ENCODE data around the gene PRKD1.

The PRKD1 gene

GRCh38 chr14:29722831-29723230, 204.8 kb downstream of the PRKD1 start:
- TF ChIP-seq CTCF (IDR thresholded peaks at IDR 0.05; ENCODE audit: low read depth, low read length), result no peak
- TF ChIP-seq EZH2phosphoT487 (IDR thresholded peaks at IDR 0.05; ENCODE audit: low read depth), result no peak
- H3K9me3 ChIP-seq (ENCODE audit: insufficient read depth, low read length), result no peaks in the 10 kb centered on the region
- no peaks in the 10 kb centered on the region for H3K27me3 ChIP-seq (ENCODE audit: low read depth, low read length)
- no peak overlapping the region for H3K4me3 ChIP-seq (ENCODE audit: low read length)
- no peaks in the 10 kb centered on the region for H3K79me2 ChIP-seq (ENCODE audit: low read length)
- no peak overlapping the region for H2AFZ ChIP-seq (ENCODE audit: low read depth, low read length)
- H3K36me3 ChIP-seq (replicated peaks; ENCODE audit: low read depth, low read length), result no peaks in the 10 kb centered on the region
- no peaks in the 10 kb centered on the region for H4K20me1 ChIP-seq (ENCODE audit: insufficient read depth, low read length)
- H3K27ac ChIP-seq (ENCODE audit: low read length), result no peak overlapping the region
- no peak overlapping the region for H3K9ac ChIP-seq (ENCODE audit: low read length)
- no peaks in the 10 kb centered on the region for H3K4me1 ChIP-seq (ENCODE audit: low read length)
- no peak overlapping the region for H3K4me2 ChIP-seq (ENCODE audit: low read length)

- no peak overlapping the region for H3K4me3 ChIP-seq (ENCODE audit: low read length)
- H3K79me2 ChIP-seq (ENCODE audit: low read length), result no peaks in the 10 kb centered on the region
- TF ChIP-seq EZH2phosphoT487 (IDR thresholded peaks at IDR 0.05; ENCODE audit: low read depth) (no peak), CTCF (IDR thresholded peaks at IDR 0.05; ENCODE audit: low read depth, low read length) (no peak)
- no peaks in the 10 kb centered on the region for H3K36me3 ChIP-seq (replicated peaks; ENCODE audit: low read depth, low read length)
- H3K4me1 ChIP-seq (ENCODE audit: low read length), result no peaks in the 10 kb centered on the region
- H2AFZ ChIP-seq (ENCODE audit: low read depth, low read length), result no peak overlapping the region
- no peaks in the 10 kb centered on the region for H3K27me3 ChIP-seq (ENCODE audit: low read depth, low read length)
- no peak overlapping the region for H3K27ac ChIP-seq (ENCODE audit: low read length)
- no peaks in the 10 kb centered on the region for H3K9me3 ChIP-seq (ENCODE audit: insufficient read depth, low read length)
- no peaks in the 10 kb centered on the region for H4K20me1 ChIP-seq (ENCODE audit: insufficient read depth, low read length)
- no peak overlapping the region for H3K9ac ChIP-seq (ENCODE audit: low read length)
- no peak overlapping the region for H3K4me2 ChIP-seq (ENCODE audit: low read length)
Observed at GRCh38 chr14:29721586-29721985, 206.1 kb downstream of the PRKD1 start.

- Histone ChIP-seq H3K36me3 (replicated peaks; ENCODE audit: low read depth, low read length) (no peaks in the 10 kb centered on the region), H4K20me1 (ENCODE audit: insufficient read depth, low read length) (no peaks in the 10 kb centered on the region), H3K79me2 (ENCODE audit: low read length) (no peaks in the 10 kb centered on the region), H2AFZ (ENCODE audit: low read depth, low read length) (no peak overlapping the region), H3K9me3 (ENCODE audit: insufficient read depth, low read length) (no peaks in the 10 kb centered on the region), H3K27me3 (ENCODE audit: low read depth, low read length) (no peaks in the 10 kb centered on the region), H3K27ac (ENCODE audit: low read length) (no peak overlapping the region), H3K9ac (ENCODE audit: low read length) (no peak overlapping the region), H3K4me1 (ENCODE audit: low read length) (no peaks in the 10 kb centered on the region), H3K4me2 (ENCODE audit: low read length) (no peak overlapping the region), H3K4me3 (ENCODE audit: low read length) (no peak overlapping the region)
- TF ChIP-seq CTCF (IDR thresholded peaks at IDR 0.05; ENCODE audit: low read depth, low read length) (no peak), EZH2phosphoT487 (IDR thresholded peaks at IDR 0.05; ENCODE audit: low read depth) (no peak)
Observed at GRCh38 chr14:29717901-29718300, 209.7 kb downstream of the PRKD1 start.

- Histone ChIP-seq H3K9ac (ENCODE audit: low read length) (no peak overlapping the region), H3K4me3 (ENCODE audit: low read length) (no peak overlapping the region), H3K36me3 (replicated peaks; ENCODE audit: low read depth, low read length) (no peaks in the 10 kb centered on the region), H3K27me3 (ENCODE audit: low read depth, low read length) (no peaks in the 10 kb centered on the region), H3K79me2 (ENCODE audit: low read length) (no peaks in the 10 kb centered on the region), H4K20me1 (ENCODE audit: insufficient read depth, low read length) (no peaks in the 10 kb centered on the region), H3K4me1 (ENCODE audit: low read length) (no peaks in the 10 kb centered on the region), H2AFZ (ENCODE audit: low read depth, low read length) (no peak overlapping the region), H3K9me3 (ENCODE audit: insufficient read depth, low read length) (no peaks in the 10 kb centered on the region), H3K27ac (ENCODE audit: low read length) (no peak overlapping the region), H3K4me2 (ENCODE audit: low read length) (no peak overlapping the region)
- TF ChIP-seq EZH2phosphoT487 (IDR thresholded peaks at IDR 0.05; ENCODE audit: low read depth) (no peak), CTCF (IDR thresholded peaks at IDR 0.05; ENCODE audit: low read depth, low read length) (no peak)
Observed at GRCh38 chr14:29716150-29716549, 211.5 kb downstream of the PRKD1 start.
